ENCODE results near the gene CDT1. TPM values are rescaled to one million over a fixed set of nuclear protein-coding genes. Genes with fewer than 3 reads are reported as not detected.

CDT1 gene
- total RNA-seq, 1 experiment from 2014 or later, result 74.1 TPM

DNA sequence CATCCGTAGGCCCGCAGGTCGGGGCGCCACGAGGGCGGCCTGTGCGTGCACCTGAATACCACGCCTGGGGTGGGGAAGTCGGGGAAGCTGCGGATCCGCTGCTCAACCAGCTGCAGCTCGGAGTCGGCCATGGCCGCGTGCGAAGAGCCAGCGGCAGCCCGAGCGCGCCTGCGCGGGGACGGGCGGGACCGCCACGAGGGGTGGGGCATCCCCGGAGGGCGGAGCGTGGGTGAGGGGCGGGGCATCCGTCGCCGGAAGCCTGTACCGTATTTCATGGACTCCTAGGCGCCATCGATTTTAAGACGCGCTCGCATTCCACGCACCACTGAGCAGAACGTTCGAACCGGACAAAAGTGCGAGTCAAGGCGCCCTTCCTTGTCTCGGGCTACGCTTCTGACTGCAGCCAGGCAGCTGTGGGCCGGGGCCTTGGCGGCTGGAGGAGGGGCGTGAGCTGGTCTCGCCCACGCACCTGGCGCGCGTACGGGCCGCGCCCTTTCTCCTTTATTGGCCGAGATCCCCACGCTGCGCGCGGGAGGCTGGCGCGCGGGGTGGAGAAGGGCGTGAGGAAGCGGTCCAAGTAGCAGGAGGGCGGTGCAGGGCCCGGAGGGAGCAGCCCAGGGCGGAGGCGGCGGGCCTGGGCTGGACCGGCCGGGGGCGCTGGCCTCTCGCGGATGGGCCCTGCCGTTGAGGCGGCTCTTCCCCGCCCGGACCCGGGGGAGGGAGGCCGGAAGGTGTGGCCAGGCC lies 8.4 kb downstream of the CDT1 start, which contains the start of gene APRT:
Gene APRT, minus strand, starts transcription at position 160 of the 744 bp plus-strand sequence. Its CDS starts 29 bp downstream, at position 131.
- Mint-ChIP-seq H3K4me3 (peak within 1 kb of the TSS; percentile 83 to 93), H3K36me3 (ENCODE audit: insufficient read depth in 1 of 3, low read depth in 3 of 3) (peaks cover 17 to 40% (median 33%) of the 10 kb centered on the region in 3 experiments; a peak in 6 of 7 replicates), H3K4me1 (peaks cover 6 to 10% of the 10 kb centered on the region in 2 experiments), H3K9me3 (no peaks in the 10 kb centered on the region), H3K27me3 (ENCODE audit: low read depth) (no peaks in the 10 kb centered on the region; the same call in 1 of the 2 replicates), H3K27ac (peak within 1 kb of the TSS; percentile 97 to 98 (median 97))
- no CpG with 5 or more reads among the region's 84 CpGs for WGBS (ENCODE audit: extremely low coverage, insufficient read length, low lambda C conversion rate)
- peak within 1 kb of the TSS; percentile 51 for H2BK120ac ChIP-seq (ENCODE audit: low read depth, low read length, poor library complexity, severe bottlenecking)
- H2BK20ac ChIP-seq (ENCODE audit: low read depth, low read length, poor library complexity, severe bottlenecking), result no peak within 1 kb of the TSS
- no peak within 1 kb of the TSS for H3K27ac ChIP-seq (ENCODE audit: insufficient read length, low read depth, low read length)
- no peaks in the 10 kb centered on the region for H3K9me3 ChIP-seq (ENCODE audit: control insufficient read depth, low read depth, low read length)
- H4K20me1 ChIP-seq (ENCODE audit: control insufficient read depth, insufficient read depth, insufficient read length), result peaks cover 3% of the 10 kb centered on the region
- H3K4me2 ChIP-seq (ENCODE audit: insufficient read depth, insufficient read length, low read length), result peak within 1 kb of the TSS; percentile 81
- H3K4ac ChIP-seq (ENCODE audit: low read depth, low read length), result no peak within 1 kb of the TSS; the same call in 1 of the 2 replicates
- no peak within 1 kb of the TSS for H2BK5ac ChIP-seq (ENCODE audit: insufficient read length, low read length)
- H3T11ph ChIP-seq (ENCODE audit: low read length), result no peak within 1 kb of the TSS
- peak; percentile 91 for DNase-seq
- H3K14ac ChIP-seq (ENCODE audit: insufficient read depth, low read length), result peak within 1 kb of the TSS; percentile 91
- no peaks in the 10 kb centered on the region for H3K79me1 ChIP-seq (ENCODE audit: insufficient read depth, low read depth, low read length, poor library complexity, severe bottlenecking)
- no peaks in the 10 kb centered on the region for H3K27me3 ChIP-seq (ENCODE audit: insufficient read depth, low read length)
- no peak within 1 kb of the TSS for H2BK12ac ChIP-seq (ENCODE audit: insufficient read length, low read depth, low read length)
- TF ChIP-seq, protein P1, sequence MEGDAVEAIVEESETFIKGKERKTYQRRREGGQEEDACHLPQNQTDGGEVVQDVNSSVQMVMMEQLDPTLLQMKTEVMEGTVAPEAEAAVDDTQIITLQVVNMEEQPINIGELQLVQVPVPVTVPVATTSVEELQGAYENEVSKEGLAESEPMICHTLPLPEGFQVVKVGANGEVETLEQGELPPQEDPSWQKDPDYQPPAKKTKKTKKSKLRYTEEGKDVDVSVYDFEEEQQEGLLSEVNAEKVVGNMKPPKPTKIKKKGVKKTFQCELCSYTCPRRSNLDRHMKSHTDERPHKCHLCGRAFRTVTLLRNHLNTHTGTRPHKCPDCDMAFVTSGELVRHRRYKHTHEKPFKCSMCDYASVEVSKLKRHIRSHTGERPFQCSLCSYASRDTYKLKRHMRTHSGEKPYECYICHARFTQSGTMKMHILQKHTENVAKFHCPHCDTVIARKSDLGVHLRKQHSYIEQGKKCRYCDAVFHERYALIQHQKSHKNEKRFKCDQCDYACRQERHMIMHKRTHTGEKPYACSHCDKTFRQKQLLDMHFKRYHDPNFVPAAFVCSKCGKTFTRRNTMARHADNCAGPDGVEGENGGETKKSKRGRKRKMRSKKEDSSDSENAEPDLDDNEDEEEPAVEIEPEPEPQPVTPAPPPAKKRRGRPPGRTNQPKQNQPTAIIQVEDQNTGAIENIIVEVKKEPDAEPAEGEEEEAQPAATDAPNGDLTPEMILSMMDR (conservative IDR thresholded peaks at IDR 0.05), result peak; percentile 55
- H3K4me1 ChIP-seq (ENCODE audit: insufficient read depth, low read length), result no peaks in the 10 kb centered on the region
- H2AK5ac ChIP-seq (ENCODE audit: insufficient read length, low read length), result no peak within 1 kb of the TSS
- H4K8ac ChIP-seq (replicated peaks; ENCODE audit: insufficient read length, low read depth, low read length), result no peak within 1 kb of the TSS
- no peak within 1 kb of the TSS for H3K56ac ChIP-seq (ENCODE audit: insufficient read length, low read depth, low read length)
- peak within 1 kb of the TSS; percentile 86 for H3K18ac ChIP-seq (ENCODE audit: insufficient read length, low read depth, low read length)
- no peak within 1 kb of the TSS for H3K23ac ChIP-seq (ENCODE audit: insufficient read length, low read depth, low read length)
- H3K9ac ChIP-seq (ENCODE audit: extremely low read depth, insufficient read length, low read length), result peak within 1 kb of the TSS; percentile 82
- no peak within 1 kb of the TSS for H2AFZ ChIP-seq (ENCODE audit: low read length)
- no peak within 1 kb of the TSS for H4K91ac ChIP-seq (ENCODE audit: insufficient read length, low read depth, low read length)
- peaks cover 3% of the 10 kb centered on the region; the same call in 1 of the 2 replicates for H3K79me2 ChIP-seq (ENCODE audit: insufficient read depth, low read length)
- H2BK15ac ChIP-seq (ENCODE audit: low read depth, low read length), result no peak within 1 kb of the TSS
- H4K5ac ChIP-seq (ENCODE audit: insufficient read length, low read depth, low read length), result no peak within 1 kb of the TSS
- peaks cover 9% of the 10 kb centered on the region for H3K23me2 ChIP-seq (ENCODE audit: insufficient read length, low read depth, low read length, poor library complexity, severe bottlenecking)

All from H9 (cell line).